Forelimb muscle (tissue), 1 donor: ENCODE data around the gene PLEKHG1. TPM values are rescaled to one million over a fixed set of nuclear protein-coding genes. Genes with fewer than 3 reads are reported as not detected.
A peak's percentile ranks its signal among the peaks of the same experiment; 100 is the strongest.

Experiments
- DNase-seq: peaks from one replicate; pipeline ENCODE4 v3.0.0-alpha.2; 2013; ENCODE audit warnings: low read depth
- polyA plus RNA-seq: library from polyadenylated mRNA; unstranded; fragments of 120-200 nt; gene quantifications from one replicate; pipeline ENCODE4 v1.2.1, GENCODE V29; 2013; ENCODE audit not compliant: insufficient read length

PLEKHG1 gene
- polyA plus RNA-seq, 1 donor, result 11.2 TPM

GRCh38 chr6:150619275-150619674 lies 19.6 kb downstream of the PLEKHG1 start:
- no peak for DNase-seq

GRCh38 chr6:150620244-150620643 lies 20.6 kb downstream of the PLEKHG1 start:
- no peak for DNase-seq

- DNase-seq, result no peak
Measured at GRCh38 chr6:150620763-150621162, 21.1 kb downstream of the PLEKHG1 start.

GRCh38 chr6:150622476-150622875 lies 22.8 kb downstream of the PLEKHG1 start:
- no peak for DNase-seq

GRCh38 chr6:150622941-150623874 lies 23.5 kb downstream of the PLEKHG1 start:
- DNase-seq, result no peak

- DNase-seq, result no peak
Measured at GRCh38 chr6:150624191-150624590, 24.5 kb downstream of the PLEKHG1 start.

- DNase-seq, result no peak
Measured at GRCh38 chr6:150625927-150626326, 26.2 kb downstream of the PLEKHG1 start.

- no peak for DNase-seq
Measured at GRCh38 chr6:150627154-150627553, 27.5 kb downstream of the PLEKHG1 start.

- DNase-seq, result no peak
Measured at GRCh38 chr6:150627585-150628025, 27.9 kb downstream of the PLEKHG1 start.

GRCh38 chr6:150628908-150629307 lies 29.2 kb downstream of the PLEKHG1 start:
- no peak for DNase-seq

GRCh38 chr6:150631283-150631983 lies 31.7 kb downstream of the PLEKHG1 start:
- no peak for DNase-seq

GRCh38 chr6:150631984-150632642 lies 32.4 kb downstream of the PLEKHG1 start:
- DNase-seq, result no peak

GRCh38 chr6:150632785-150633485 lies 33.2 kb downstream of the PLEKHG1 start:
- DNase-seq, result no peak

GRCh38 chr6:150633486-150633834 lies 33.8 kb downstream of the PLEKHG1 start:
- no peak for DNase-seq

- DNase-seq, result peak; percentile 31
Measured at GRCh38 chr6:150634176-150634963, 34.7 kb downstream of the PLEKHG1 start.

GRCh38 chr6:150634964-150635292 lies 35.2 kb downstream of the PLEKHG1 start:
- DNase-seq, result no peak

- DNase-seq, result no peak
Measured at GRCh38 chr6:150635906-150636514, 36.3 kb downstream of the PLEKHG1 start.

GRCh38 chr6:150636808-150637207 lies 37.1 kb downstream of the PLEKHG1 start:
- no peak for DNase-seq

- no peak for DNase-seq
Measured at GRCh38 chr6:150637266-150637665, 37.6 kb downstream of the PLEKHG1 start.

- DNase-seq, result no peak
Measured at GRCh38 chr6:150638267-150638666, 38.6 kb downstream of the PLEKHG1 start.

GRCh38 chr6:150638765-150639164 lies 39.1 kb downstream of the PLEKHG1 start:
- DNase-seq, result no peak
